ENCODE results near the gene RTEL1.

Gene RTEL1

DNA sequence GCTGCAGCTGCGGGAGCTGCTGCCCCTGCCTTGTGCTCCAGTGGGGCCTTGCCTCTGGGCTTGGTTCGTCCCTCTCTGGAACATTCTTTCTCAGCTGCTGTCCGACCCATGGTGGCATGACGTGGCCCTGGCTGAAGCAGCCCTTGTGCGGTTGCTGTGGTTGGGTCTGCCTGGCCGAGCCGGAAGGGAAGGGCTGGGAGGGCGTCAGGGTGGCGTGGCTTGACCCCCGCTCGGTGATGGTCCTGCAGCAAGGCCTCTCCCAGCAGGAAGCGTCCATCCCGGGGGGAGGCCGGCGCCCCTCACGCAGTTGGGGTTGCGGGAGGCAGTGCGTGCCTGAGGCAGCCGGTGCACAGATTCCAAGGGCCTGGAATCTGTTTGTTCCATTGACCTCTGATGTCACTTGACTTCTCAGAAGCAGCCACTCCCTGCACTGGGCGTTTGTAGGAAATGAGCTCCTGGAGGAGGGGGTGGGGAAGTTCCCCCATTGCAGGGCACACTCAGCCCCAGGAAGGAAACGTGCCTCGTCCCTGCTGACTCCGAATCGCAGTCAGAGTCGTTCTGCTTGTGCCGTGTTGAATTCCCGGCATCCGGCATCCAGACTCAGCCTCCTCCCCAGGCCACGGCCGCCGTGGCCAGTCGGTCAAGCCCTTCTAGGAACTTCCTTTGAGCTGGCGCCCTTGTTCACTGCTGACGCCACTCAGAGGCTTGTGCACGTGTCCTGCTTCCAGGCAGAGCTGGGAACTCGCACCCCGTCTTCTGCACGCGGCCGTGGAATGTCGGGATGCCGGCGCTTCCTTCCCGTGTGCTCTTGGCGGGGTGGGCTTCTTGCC is 28.6 kb downstream of the RTEL1 start:
- peaks cover 7% of the 10 kb centered on the region for H3K36me3 ChIP-seq (ENCODE audit: insufficient read depth, low read length)
- H3K4me3 ChIP-seq (ENCODE audit: low read length): no peak overlapping the region
- peaks cover 18% of the 10 kb centered on the region for H3K4me1 ChIP-seq (ENCODE audit: insufficient read depth, low read length)
- H3K27me3 ChIP-seq (ENCODE audit: insufficient read depth, low read length): no peaks in the 10 kb centered on the region
- no peak overlapping the region for H2AFZ ChIP-seq (ENCODE audit: low read depth, low read length)
- H3K9me3 ChIP-seq (ENCODE audit: low read length): no peaks in the 10 kb centered on the region

GRCh38 chr20:63687419-63688178 is 29.5 kb downstream of the RTEL1 start:
- Histone ChIP-seq H2AFZ (ENCODE audit: low read depth, low read length) (no peak overlapping the region), H3K9me3 (ENCODE audit: low read length) (no peaks in the 10 kb centered on the region), H3K4me3 (ENCODE audit: low read length) (no peak overlapping the region), H3K4me1 (ENCODE audit: insufficient read depth, low read length) (peaks cover 18% of the 10 kb centered on the region), H3K27me3 (ENCODE audit: insufficient read depth, low read length) (no peaks in the 10 kb centered on the region), H3K36me3 (ENCODE audit: insufficient read depth, low read length) (peaks cover 1% of the 10 kb centered on the region)

GRCh38 chr20:63688228-63689045 is 30.3 kb downstream of the RTEL1 start:
- H3K4me1 ChIP-seq (ENCODE audit: insufficient read depth, low read length): peaks cover 18% of the 10 kb centered on the region
- H3K9me3 ChIP-seq (ENCODE audit: low read length): no peaks in the 10 kb centered on the region
- no peaks in the 10 kb centered on the region for H3K36me3 ChIP-seq (ENCODE audit: insufficient read depth, low read length)

GRCh38 chr20:63689046-63690002 is 31.2 kb downstream of the RTEL1 start:
- H3K27me3 ChIP-seq (ENCODE audit: insufficient read depth, low read length): no peaks in the 10 kb centered on the region
- no peaks in the 10 kb centered on the region for H3K9me3 ChIP-seq (ENCODE audit: low read length)
- no peak overlapping the region for H3K4me3 ChIP-seq (ENCODE audit: low read length)
- H3K36me3 ChIP-seq (ENCODE audit: insufficient read depth, low read length): peaks cover 5% of the 10 kb centered on the region
- H3K4me1 ChIP-seq (ENCODE audit: insufficient read depth, low read length): peaks cover 18% of the 10 kb centered on the region
- H2AFZ ChIP-seq (ENCODE audit: low read depth, low read length): no peak overlapping the region

More at GRCh38 chr20:63688228-63689045, 30.3 kb downstream of the RTEL1 start:
- Histone ChIP-seq H2AFZ (ENCODE audit: low read depth, low read length) (no peak overlapping the region), H3K27me3 (ENCODE audit: insufficient read depth, low read length) (no peaks in the 10 kb centered on the region), H3K4me3 (ENCODE audit: low read length) (no peak overlapping the region)

DNA sequence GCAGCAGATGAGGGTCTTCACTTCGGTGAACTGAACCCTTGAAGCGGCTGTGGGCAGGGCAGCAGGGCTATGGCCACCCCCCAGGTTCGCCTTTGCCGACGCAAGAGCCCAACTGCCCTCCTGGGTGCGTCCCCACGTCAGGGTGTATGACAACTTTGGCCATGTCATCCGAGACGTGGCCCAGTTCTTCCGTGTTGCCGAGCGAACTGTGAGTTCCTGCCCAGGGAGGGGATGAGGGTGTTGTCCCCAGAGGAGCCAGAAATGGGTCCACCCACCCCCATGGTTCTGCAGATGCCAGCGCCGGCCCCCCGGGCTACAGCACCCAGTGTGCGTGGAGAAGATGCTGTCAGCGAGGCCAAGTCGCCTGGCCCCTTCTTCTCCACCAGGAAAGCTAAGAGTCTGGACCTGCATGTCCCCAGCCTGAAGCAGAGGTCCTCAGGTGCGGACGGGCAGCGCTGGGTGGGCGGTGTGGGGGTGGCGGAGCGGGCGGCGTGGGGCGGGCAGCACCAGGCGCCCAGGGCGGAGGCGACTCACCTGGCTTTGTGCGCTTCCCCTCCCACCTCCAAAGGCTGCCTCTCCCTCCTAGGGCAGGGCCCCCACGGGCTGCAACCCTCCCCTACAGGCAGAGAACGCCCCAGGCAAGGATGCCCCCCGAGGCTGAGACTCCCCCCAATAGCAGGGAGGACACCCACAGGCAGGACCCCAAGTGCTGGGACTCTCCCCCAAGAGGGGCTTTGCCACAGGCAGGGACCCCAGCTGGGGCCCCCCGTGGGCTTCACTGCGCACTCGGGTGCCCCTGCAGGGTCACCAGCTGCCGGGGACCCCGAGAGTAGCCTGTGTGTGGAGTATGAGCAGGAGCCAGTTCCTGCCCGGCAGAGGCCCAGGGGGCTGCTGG is 32.1 kb downstream of the RTEL1 start:
- no peak overlapping the region for H3K4me3 ChIP-seq (ENCODE audit: low read length)
- peaks cover 8% of the 10 kb centered on the region for H3K36me3 ChIP-seq (ENCODE audit: insufficient read depth, low read length)
- no peak overlapping the region for H2AFZ ChIP-seq (ENCODE audit: low read depth, low read length)
- peaks cover 18% of the 10 kb centered on the region for H3K4me1 ChIP-seq (ENCODE audit: insufficient read depth, low read length)
- H3K9me3 ChIP-seq (ENCODE audit: low read length): no peaks in the 10 kb centered on the region
- no peaks in the 10 kb centered on the region for H3K27me3 ChIP-seq (ENCODE audit: insufficient read depth, low read length)

DNA sequence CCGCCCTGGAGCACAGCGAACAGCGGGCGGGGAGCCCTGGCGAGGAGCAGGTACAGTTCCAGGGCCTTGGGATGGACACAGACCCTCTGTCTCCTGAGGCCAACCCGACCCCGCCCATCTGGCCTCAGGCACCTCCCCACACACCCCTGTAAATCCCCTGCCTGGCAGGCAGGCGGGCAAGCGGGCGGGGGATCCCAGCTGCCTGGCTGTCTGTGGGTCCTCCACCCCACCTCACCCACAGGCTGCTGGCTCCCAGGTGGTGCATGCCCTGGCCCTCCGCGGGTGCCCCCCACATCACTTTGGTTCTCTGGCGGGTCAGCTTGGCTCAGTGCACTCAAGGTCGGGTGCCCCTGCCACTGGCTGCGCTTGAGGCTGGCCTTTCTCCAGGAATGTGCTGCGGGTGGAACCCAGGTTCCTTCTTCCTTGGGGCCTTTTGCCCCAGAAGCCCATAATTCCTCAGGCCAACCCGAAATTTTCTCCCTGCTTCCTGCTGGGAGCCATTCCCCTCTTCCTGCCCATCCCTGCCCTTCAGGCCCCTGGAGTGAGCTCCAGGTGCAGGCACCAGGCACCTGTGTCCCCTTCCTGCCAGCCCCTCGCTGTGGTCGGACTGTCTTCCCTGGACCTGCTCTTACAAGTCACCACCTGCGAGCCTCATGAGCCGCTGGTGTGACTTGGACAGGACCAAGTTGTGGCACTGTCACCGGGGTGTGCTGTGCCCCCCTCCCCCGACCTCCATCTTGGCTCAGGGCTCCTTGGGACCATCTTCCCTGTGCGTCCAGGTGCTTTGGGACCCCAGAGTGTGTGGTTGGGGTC is 33.0 kb downstream of the RTEL1 start:
- H3K4me3 ChIP-seq (ENCODE audit: low read length): no peak overlapping the region
- H3K4me1 ChIP-seq (ENCODE audit: insufficient read depth, low read length): peaks cover 15% of the 10 kb centered on the region
- H3K27me3 ChIP-seq (ENCODE audit: insufficient read depth, low read length): no peaks in the 10 kb centered on the region
- no peak overlapping the region for H2AFZ ChIP-seq (ENCODE audit: low read depth, low read length)
- peaks cover 8% of the 10 kb centered on the region for H3K36me3 ChIP-seq (ENCODE audit: insufficient read depth, low read length)
- H3K9me3 ChIP-seq (ENCODE audit: low read length): no peaks in the 10 kb centered on the region

DNA sequence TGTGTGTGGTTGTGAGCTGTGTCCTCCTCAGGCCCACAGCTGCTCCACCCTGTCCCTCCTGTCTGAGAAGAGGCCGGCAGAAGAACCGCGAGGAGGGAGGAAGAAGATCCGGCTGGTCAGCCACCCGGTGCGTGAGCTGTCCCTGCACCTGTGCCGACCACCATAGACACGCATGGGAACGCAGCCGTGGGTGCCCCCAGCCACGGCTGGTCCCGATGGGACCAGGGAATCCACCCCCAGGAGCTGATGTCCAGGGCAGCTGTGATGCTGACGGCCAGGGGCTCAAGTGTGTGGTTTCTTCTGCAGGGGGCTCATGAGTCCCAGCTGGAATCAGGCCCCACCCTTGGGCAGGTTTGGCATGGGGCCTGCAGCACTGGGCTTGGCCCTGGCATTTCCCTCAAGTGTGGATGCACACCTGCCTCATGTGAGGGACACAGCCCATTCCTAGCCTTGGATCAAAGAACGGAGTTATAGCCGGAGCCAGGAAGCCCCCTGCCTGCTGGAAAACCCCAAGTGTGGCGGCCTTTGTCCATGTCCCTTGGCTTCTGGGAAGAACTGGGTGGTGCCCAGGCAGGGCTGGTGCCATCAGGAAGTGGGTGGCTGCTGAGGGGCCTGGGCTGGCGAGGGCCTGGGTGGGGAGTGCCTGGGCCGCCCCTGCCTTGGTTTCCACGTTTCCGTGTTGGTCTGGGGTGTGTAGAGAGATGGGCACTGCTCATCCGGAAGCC is 33.8 kb downstream of the RTEL1 start:
- H3K4me1 ChIP-seq (ENCODE audit: insufficient read depth, low read length): peaks cover 8% of the 10 kb centered on the region
- H3K9me3 ChIP-seq (ENCODE audit: low read length): no peaks in the 10 kb centered on the region
- H3K27me3 ChIP-seq (ENCODE audit: insufficient read depth, low read length): no peaks in the 10 kb centered on the region
- H3K36me3 ChIP-seq (ENCODE audit: insufficient read depth, low read length): peaks cover 9% of the 10 kb centered on the region
- H2AFZ ChIP-seq (ENCODE audit: low read depth, low read length): no peak overlapping the region
- H3K4me3 ChIP-seq (ENCODE audit: low read length): no peak overlapping the region

DNA sequence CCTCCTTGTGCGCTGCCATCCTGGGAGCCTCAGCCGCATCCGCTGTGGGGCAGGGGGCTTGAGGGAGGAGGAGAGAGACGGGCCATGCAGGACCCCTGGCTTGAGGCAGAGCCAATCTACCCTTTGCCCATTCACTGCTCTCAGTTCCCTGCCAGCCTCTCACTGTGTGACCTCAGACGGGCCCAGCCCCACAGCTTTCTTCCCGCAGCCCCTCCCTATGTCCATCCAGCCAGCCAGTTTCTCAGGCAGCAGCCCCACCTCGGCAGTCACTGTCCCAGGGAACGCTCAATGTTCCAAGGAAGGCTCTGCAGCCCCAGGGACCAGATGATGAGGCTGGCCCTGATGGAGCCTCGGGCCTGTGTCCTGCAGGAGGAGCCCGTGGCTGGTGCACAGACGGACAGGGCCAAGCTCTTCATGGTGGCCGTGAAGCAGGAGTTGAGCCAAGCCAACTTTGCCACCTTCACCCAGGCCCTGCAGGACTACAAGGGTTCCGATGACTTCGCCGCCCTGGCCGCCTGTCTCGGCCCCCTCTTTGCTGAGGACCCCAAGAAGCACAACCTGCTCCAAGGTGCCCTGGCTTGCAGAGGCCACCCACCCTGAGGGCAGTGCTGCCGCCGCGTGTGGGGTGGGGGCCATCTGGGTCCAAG is 34.4 kb downstream of the RTEL1 start:
- Histone ChIP-seq H3K9me3 (ENCODE audit: low read length) (no peaks in the 10 kb centered on the region), H3K36me3 (ENCODE audit: insufficient read depth, low read length) (peaks cover 11% of the 10 kb centered on the region), H3K27me3 (ENCODE audit: insufficient read depth, low read length) (no peaks in the 10 kb centered on the region)

DNA sequence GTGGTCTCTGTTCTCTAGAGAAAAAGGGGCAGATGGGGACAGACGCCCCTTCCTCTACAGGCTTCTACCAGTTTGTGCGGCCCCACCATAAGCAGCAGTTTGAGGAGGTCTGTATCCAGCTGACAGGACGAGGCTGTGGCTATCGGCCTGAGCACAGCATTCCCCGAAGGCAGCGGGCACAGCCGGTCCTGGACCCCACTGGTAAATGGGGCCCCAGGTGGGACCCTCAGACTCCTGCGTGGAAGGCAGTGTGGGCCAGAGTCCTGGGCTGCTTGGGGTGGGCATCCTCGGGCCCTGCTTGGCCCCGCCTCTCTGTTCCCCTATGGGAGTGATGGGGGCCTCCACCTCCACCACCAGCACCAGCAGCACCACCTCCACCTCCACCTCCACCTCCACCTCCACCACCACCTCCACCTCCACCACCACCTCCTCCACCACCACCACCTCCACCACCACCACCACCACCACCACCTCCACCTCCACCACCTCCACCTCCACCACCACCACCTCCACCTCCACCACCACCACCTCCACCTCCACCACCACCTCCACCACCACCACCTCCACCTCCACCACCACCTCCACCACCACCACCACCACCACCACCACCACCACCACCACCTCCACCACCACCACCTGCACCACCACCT is 35.1 kb downstream of the RTEL1 start:
- Histone ChIP-seq H3K9me3 (ENCODE audit: low read length) (no peaks in the 10 kb centered on the region), H3K27me3 (ENCODE audit: insufficient read depth, low read length) (no peaks in the 10 kb centered on the region), H2AFZ (ENCODE audit: low read depth, low read length) (no peak overlapping the region), H3K36me3 (ENCODE audit: insufficient read depth, low read length) (peaks cover 11% of the 10 kb centered on the region), H3K4me3 (ENCODE audit: low read length) (no peak overlapping the region), H3K4me1 (ENCODE audit: insufficient read depth, low read length) (no peaks in the 10 kb centered on the region)

More for the DNA sequence above, 34.4 kb downstream of the RTEL1 start:
- H3K4me3 ChIP-seq (ENCODE audit: low read length): no peak overlapping the region
- peaks cover under 1% of the 10 kb centered on the region for H3K4me1 ChIP-seq (ENCODE audit: insufficient read depth, low read length)
- H2AFZ ChIP-seq (ENCODE audit: low read depth, low read length): no peak overlapping the region
